HUES6 (cell line): ENCODE results near the gene ZNF239.
A peak's percentile ranks its signal among the peaks of the same experiment; 100 is the strongest.
"Not testable (repeated sequence)": the region's sequence is repeated elsewhere in the genome, so short reads cannot be mapped to it uniquely, and the experiment has no call there.

Experiments used
- H3K27ac ChIP-seq: 2 replicates; pipeline ENCODE4 v1.7.0; 2013; ENCODE audit warnings: low read depth, mild to moderate bottlenecking, low read length, inconsistent platforms
- H3K27me3 ChIP-seq: 2 replicates; pipeline ENCODE4 v1.6.1; 2013; ENCODE audit warnings: low read length; ENCODE audit not compliant: control insufficient read depth, insufficient read depth
- H3K36me3 ChIP-seq: 2 replicates; pipeline ENCODE4 v1.6.1; 2013; ENCODE audit warnings: low read length; ENCODE audit not compliant: control insufficient read depth, insufficient read depth
- H3K4me1 ChIP-seq: 2 replicates; pipeline ENCODE4 v1.6.1; 2013; ENCODE audit warnings: low read length; ENCODE audit not compliant: control insufficient read depth, insufficient read depth
- H3K4me3 ChIP-seq: 2 replicates; pipeline ENCODE4 v1.5.1; 2013; ENCODE audit warnings: low read depth, low read length
- H3K9ac ChIP-seq: one replicate; pipeline ENCODE4 v1.6.1; 2013; ENCODE audit warnings: mild to moderate bottlenecking, low read length
- H3K9me3 ChIP-seq: 2 replicates; pipeline ENCODE4 v1.6.1; 2013; ENCODE audit warnings: low read depth, low read length; ENCODE audit not compliant: control insufficient read depth, insufficient read depth

ZNF239 gene

DNA sequence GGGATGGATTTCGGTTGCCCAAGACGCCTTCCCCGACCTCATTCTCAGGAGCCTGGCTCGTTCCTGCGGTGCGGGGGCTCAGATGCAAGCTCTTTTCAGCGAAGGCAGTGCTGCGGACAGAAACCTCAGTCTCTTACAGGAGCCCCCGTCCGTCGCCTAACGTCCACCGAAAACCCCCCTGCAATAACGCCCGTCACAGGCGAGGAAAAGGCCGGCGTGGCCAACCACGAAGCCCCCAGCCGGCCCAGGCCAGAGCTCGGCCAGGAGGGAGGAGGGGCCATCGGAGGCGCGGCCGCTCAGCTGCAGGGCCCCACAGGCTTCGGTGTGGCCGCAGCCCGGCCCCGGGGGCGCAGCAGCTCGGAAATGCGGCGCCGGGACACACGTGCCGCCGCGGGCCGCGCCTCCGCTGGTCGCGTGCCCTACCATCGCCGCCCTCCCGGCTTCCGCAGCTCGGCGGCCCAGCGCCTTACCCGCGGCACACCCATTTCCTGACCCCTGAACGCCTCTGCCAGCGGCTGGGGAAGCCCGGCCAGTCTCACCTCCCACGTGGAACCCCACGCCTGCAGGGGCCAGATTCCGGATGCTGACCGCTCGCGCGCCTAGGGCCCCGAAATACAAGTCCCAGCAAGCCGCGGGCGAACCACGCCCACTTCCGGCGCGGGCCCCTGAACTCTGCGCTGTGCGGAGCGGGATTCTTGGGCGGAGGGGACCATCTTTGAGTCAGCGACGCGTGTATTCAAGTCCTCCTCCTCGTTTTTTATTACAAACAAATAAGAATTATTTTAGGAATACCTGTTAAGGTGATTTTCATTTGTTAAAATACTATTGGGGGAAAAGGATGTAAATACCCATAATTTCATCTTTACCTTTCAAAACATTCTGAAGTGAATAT, at the start of gene ZNF239:
ZNF239 (minus strand) TSS at position 616 of the 892 bp plus-strand sequence. CDS start 16,537 bp downstream, outside the sequence.
- Histone ChIP-seq H3K27ac (no peak within 1 kb of the TSS), H3K36me3 (peaks cover 6% of the 10 kb centered on the region), H3K9me3 (peaks cover 17% of the 10 kb centered on the region), H3K9ac (peak within 1 kb of the TSS; percentile 81), H3K4me3 (peak within 1 kb of the TSS; percentile 72), H3K27me3 (peaks cover 25% of the 10 kb centered on the region), H3K4me1 (peaks cover 4% of the 10 kb centered on the region; the same call in 1 of the 2 replicates)

GRCh38 chr10:43623351-43623750, 48.9 kb upstream of the ZNF239 start:
- Histone ChIP-seq H3K4me3 (no peak overlapping the region), H3K9ac (no peak overlapping the region), H3K27me3 (no peaks in the 10 kb centered on the region), H3K9me3 (peaks cover 34% of the 10 kb centered on the region), H3K36me3 (no peaks in the 10 kb centered on the region), H3K27ac (no peak overlapping the region), H3K4me1 (no peaks in the 10 kb centered on the region)

DNA sequence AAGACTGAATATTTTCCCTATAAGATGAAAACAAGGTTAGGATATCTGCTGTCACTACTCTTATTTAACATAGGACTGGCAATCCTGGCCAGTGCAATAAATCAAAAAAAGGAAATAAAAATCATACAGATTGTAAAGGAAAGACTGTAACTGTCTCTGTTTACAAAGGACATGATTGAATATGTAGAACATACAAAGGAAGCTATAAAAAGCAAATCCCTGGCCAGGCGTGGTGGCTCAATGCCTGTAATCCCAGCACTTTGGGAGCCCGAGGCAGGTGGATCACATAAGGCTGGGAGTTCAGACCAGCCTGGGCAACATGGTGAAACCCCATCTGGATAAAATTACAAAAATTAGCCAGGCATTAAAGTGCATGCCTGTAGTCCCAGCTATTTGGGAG, 47.6 kb upstream of the ZNF239 start:
- Histone ChIP-seq H3K36me3 (peaks cover 5% of the 10 kb centered on the region), H3K9ac (no peak overlapping the region), H3K4me1 (no peaks in the 10 kb centered on the region), H3K27ac (no peak overlapping the region), H3K4me3 (no peak overlapping the region), H3K27me3 (no peaks in the 10 kb centered on the region), H3K9me3 (peaks cover 41% of the 10 kb centered on the region)

- no peak overlapping the region for H3K9ac ChIP-seq
- peaks cover 59% of the 10 kb centered on the region for H3K9me3 ChIP-seq
These were observed 45.0 kb upstream of the ZNF239 start for GRCh38 chr10:43619368-43619767.

GRCh38 chr10:43616697-43617370, 42.4 kb upstream of the ZNF239 start:
- no peaks in the 10 kb centered on the region for H3K4me1 ChIP-seq
- no peaks in the 10 kb centered on the region for H3K27me3 ChIP-seq
- H3K9ac ChIP-seq = no peak overlapping the region
- H3K9me3 ChIP-seq = peaks cover 60% of the 10 kb centered on the region
- peaks cover 39% of the 10 kb centered on the region for H3K36me3 ChIP-seq
- H3K4me3 ChIP-seq = no peak overlapping the region
- H3K27ac ChIP-seq = no peak overlapping the region

More at GRCh38 chr10:43619368-43619767, 45.0 kb upstream of the ZNF239 start:
- Histone ChIP-seq H3K4me3 (no peak overlapping the region), H3K27me3 (no peaks in the 10 kb centered on the region), H3K4me1 (no peaks in the 10 kb centered on the region), H3K27ac (no peak overlapping the region), H3K36me3 (peaks cover 29% of the 10 kb centered on the region)

- Histone ChIP-seq H3K9ac (no peak overlapping the region), H3K4me1 (peaks cover 5% of the 10 kb centered on the region), H3K27ac (no peak overlapping the region), H3K36me3 (peaks cover 51% of the 10 kb centered on the region), H3K4me3 (no peak overlapping the region), H3K27me3 (no peaks in the 10 kb centered on the region), H3K9me3 (peaks cover 16% of the 10 kb centered on the region)
These were observed 36.2 kb upstream of the ZNF239 start for GRCh38 chr10:43610636-43611035.

- Histone ChIP-seq H3K27ac (no peak overlapping the region), H3K4me3 (peak overlapping the region; percentile 74), H3K9ac (peak overlapping the region; percentile 72), H3K36me3 (peaks cover 33% of the 10 kb centered on the region), H3K9me3 (peaks cover 5% of the 10 kb centered on the region; the same call in 1 of the 2 replicates), H3K4me1 (peaks cover 5% of the 10 kb centered on the region), H3K27me3 (peaks cover 3% of the 10 kb centered on the region; the same call in 1 of the 2 replicates)
These were observed 32.8 kb upstream of the ZNF239 start for GRCh38 chr10:43607199-43607573.

DNA sequence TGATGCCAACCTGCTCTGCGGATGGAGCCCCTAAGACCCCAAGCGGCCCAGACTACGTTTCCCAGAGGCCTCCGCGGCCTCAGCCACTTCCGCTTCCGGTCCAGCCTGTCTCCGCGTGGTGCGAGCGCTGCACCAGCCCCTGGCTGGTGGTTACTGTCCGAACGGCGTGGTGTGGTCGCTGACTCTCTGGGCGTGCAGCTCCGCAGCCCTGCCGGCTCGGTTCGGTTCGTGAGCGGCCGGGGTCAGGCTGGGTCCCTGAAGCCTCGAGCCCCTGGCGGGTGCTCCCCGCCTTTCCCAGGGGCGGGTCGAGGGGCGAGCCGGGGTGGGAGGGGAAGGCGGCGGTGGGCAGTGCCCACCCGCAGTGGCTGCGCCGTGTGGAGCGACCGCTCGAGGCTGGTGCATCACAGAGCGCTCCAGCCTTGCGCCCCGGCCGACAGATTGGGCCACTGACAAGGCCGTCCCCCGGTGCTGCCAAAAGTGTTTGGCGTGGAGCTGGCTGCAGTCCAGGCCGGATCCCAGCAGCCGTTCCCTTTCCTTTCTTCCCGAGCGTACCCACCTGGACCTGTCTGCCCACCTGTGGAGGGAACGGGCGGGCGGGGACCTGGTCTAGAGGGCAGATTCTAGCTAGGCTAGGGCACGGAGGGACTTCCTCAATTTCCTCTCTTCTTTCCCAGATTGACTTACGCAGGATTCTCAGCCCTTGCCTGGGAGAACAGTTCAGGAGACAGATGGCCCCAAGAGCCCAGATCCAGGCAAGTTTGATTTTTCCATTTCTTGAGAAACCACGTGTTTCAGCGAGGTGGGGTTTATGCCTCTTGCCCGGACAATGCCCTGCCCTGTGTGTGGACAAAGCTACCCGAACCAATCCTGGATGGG, 32.1 kb upstream of the ZNF239 start, which contains the start of gene ZNF485:
ZNF485 (plus strand) TSS at position 116 of the 876 bp plus-strand sequence; CDS start at position 729, 613 bp downstream.
- H3K27ac ChIP-seq = no peak within 1 kb of the TSS

GRCh38 chr10:43605850-43606322, 31.5 kb upstream of the ZNF239 start:
- Histone ChIP-seq H3K36me3 (peaks cover 22% of the 10 kb centered on the region), H3K27ac (no peak overlapping the region), H3K9ac (no peak overlapping the region), H3K27me3 (peaks cover 3% of the 10 kb centered on the region; the same call in 1 of the 2 replicates), H3K4me3 (peak overlapping the region; percentile 74), H3K4me1 (peaks cover 5% of the 10 kb centered on the region), H3K9me3 (peaks cover 17% of the 10 kb centered on the region)

More for the DNA sequence above, 32.1 kb upstream of the ZNF239 start, which contains the start of gene ZNF485:
- peaks cover 28% of the 10 kb centered on the region for H3K36me3 ChIP-seq
- H3K9ac ChIP-seq = peak within 1 kb of the TSS; percentile 72
- H3K9me3 ChIP-seq = peaks cover 11% of the 10 kb centered on the region
- peaks cover 3% of the 10 kb centered on the region; the same call in 1 of the 2 replicates for H3K27me3 ChIP-seq
- peak within 1 kb of the TSS; percentile 74 for H3K4me3 ChIP-seq
- H3K4me1 ChIP-seq = peaks cover 5% of the 10 kb centered on the region

GRCh38 chr10:43601576-43601975, 27.2 kb upstream of the ZNF239 start:
- not testable (repeated sequence) for H3K27ac ChIP-seq, H3K9ac ChIP-seq, H3K4me1 ChIP-seq, H3K36me3 ChIP-seq, H3K4me3 ChIP-seq, H3K27me3 ChIP-seq
- peaks cover 36% of the 10 kb centered on the region for H3K9me3 ChIP-seq
